SHP77 (cell line): ENCODE results near the gene UGT1A9.

ENCODE experiments used
- DNase-seq, 2 experiments: peaks; one replicate each; lab custom pipeline; 2025; lab: John Stamatoyannopoulos, UW

The UGT1A9 gene

DNA sequence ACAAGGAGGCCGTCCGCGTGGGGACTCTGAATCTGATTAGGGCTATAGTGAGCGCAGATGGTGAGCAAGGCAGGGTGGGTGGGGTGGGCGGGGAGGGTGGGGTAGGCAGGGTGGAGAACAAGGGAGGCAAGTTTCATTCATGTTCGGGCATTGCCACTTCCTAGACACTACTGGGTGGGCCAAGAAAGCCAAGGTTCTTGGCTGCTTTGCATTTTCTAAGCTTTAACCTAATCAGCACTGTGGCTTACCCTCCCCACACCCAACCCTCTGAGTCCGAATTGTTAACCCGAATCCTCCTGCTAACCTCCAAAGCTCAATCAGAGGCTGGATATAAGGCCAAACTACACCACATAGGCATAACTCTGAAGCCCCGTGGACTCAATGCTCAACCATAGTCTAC is 124.6 kb downstream of the UGT1A9 start:
- no peak for DNase-seq

GRCh38 chr2:233798335-233799086 is 126.8 kb downstream of the UGT1A9 start:
- no peak for DNase-seq

- no peak for DNase-seq
Measured at GRCh38 chr2:233799087-233799665, 127.5 kb downstream of the UGT1A9 start.

DNA sequence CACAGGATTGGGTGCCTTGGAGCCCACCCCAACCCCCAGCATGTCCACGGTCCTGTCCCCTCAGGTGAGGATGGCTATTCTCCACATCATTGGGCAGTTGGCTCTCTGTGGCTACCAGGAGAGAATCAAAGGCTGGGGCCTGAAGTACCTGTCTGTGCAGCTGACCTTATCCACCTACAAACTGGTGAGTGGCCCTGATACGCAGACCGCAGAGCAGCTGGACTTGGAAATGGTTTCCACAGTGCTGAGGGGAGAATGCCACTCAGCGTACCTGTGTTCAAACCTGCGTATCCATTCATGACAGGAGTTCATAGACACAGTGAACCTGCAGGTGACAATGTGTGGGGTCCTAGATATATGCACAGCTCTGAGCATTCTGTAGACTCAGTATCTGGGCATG is 128.0 kb downstream of the UGT1A9 start:
- no peak for DNase-seq

GRCh38 chr2:233800208-233800607 is 128.5 kb downstream of the UGT1A9 start:
- no peak for DNase-seq

DNA sequence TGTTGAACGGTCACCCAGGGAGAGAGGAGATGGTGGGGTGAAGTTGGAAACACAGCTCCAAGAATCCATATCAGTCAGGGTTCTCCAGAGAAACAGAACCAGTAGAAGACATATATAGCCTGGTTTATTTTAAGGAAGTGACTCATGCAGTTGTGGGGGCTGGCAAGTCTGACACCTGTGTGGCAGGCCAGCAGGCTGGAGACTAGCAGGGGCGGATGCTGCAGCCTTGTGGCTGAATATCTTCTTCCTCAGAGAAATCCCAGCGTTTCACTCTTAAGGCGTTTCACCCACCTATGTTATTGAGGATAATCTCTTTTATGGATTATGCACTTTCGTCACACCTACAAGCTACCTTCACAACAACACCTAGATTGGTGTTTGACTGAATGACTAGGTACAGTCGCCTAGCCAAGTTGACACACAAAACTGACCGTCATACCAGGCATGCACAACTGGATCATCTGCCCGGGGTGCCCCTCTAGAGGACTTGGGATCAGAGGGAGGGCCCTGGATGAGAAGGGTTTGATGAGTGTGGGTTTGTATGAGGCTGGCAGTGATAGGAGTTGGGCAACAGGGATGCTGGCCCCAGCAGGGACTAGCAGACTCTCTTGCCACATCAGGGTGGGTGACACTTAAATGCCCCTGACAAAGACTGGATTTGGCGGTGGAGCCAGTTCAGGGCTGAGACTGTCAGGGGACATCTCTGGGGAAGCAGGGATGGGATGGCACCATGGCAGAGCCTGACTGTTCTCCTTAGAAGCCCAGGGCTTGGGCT is 129.8 kb downstream of the UGT1A9 start:
- DNase-seq = no peak

DNA sequence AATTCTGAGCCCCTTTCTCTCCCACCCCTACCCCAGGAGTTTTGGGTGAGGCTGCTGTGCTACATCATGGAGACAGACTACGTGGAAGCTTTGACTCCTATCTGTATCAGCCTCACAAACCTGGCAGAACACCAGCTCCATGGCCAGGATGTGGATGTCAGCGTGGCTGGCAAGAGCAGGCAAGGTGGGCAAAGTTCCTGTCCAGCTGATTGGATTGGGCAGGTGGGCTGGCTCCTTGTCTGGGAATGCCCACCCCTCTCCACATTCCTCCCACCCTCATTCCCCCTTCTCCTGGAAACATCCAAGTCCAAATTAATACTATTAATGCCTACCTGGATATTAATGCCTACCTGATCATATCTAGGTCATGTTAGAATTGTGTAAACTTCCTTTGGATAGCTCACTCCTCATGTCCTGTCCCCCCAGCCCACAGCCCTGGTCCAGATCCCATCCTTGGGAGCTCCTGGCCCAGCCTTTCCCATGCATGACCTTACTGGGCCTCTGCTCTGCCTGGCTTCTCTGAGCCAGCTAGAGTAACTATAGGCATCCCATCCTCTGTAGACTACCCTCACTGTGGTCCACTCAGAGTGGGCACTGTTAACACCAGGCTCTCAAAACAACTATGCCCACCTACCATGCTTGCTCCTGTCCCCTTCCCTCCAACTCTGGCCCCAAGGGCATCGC is 130.6 kb downstream of the UGT1A9 start:
- DNase-seq = no peak

- DNase-seq = no peak
Measured at GRCh38 chr2:233803292-233803911, 131.7 kb downstream of the UGT1A9 start.

- DNase-seq = no peak
Measured at GRCh38 chr2:233803994-233804393, 132.3 kb downstream of the UGT1A9 start.

DNA sequence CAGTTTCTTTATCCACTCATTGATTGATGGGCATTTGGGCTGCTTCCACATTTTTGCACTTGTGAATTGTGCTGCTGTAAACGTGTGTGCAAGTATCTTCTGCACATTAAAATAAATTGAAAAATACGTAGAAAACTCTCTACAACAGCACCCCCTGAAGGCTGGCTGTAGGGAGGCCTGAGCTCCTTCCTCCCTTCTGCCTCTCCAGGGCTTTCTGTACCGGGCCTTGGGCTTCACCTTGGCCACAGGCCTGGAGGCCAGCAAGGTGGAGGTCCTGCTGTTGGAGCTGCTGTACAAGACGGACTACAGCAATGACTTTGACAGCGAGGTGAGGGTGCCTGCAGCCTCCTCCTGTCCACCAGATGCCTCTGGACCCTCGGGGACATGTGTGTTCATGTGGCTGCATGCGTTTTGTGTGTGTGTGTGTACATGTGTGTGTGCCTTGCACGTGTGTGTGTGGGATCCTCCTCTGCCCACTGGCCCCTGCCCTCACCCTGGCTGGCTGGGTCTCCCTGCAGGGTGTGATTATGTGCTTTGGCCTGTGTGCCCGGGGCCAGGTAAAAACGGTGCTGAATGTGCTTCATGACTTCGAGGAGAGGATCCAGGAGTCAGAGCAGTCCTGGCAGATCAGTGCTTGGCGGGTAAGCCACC is 135.6 kb downstream of the UGT1A9 start:
- DNase-seq = no peak

DNA sequence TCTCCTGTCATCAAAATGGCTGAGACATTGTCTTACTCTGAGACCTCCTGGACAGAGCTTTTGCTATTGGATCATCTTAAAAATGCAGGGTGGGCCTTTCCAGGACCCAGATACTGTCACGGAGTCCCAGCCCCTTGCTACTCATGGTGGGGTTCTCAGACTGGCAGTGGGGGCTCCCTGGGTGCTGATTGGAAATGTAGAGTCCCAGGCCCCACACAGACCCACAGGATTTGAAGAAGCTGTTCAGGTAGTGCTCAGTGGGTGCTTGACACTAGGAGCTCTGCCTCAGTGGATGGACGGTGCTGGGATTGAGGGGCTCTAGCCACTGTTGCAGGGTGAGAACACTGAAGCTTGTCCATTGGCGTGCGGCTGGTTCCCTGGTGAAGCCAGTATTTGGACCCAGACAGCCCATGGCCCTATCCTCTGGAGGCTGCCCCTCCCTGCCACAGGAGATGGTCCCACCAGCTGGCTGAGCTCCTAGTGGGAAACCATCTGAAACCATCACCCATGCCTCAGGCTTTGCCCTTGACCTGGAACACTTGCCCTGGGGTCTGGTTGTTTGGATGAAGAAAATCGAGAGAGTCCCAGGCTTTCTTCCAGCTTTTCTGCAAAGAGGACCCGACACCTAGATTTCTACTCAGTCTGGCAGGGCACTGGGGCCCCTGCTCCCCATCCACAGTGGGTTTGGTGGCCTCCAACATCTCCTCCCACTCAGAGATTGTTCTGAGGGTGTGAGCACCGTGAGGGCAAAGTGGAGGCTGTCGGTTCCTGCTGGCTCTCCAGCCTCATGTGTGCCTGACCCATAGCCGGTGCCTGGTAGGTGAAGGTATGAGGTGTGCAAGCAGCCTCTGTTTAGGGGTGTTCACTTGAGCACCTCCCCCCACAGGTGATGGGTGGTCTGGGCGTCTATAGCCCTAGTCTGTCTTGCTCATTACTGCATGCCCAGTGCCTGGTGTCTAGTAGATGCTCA is 136.6 kb downstream of the UGT1A9 start:
- DNase-seq = no peak

DNA sequence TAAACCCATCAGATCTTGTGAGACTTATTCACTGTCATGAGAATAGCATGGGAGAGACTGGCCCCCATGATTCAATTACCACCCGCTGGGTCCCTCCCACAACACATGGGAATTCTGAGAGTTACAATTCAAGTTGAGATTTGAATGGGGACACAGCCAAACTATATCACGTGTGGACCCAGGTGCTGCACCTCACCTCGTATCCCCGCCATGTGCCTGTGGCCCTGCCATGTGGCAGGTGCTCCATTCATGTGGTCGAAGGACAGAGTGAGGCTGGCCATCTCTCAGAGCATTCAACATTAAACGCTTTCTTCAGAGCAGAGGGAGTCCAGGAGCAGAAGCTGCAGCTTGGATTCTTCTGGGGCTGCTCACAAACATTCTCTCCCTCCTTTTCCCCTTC is 138.7 kb downstream of the UGT1A9 start:
- no peak for DNase-seq

DNA sequence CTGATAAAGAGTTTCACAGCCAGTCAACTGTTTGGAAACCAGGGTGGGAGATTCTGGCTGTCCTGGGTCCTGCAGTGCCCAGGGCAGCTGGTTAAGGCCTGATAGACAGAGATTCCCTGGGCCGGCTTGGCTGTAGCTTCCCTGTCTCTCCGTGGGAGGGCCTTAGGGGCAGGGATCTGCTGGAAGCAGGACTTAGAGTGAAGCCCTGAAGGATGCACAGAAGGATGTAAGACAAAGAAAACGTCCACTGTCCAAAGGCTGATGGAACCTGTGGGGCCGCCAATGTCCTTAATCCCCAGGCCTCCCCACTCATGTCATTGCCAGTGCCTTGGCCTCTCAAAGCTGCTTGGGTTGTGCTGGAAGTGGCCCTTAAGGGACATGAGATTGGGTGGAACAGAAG is 139.4 kb downstream of the UGT1A9 start:
- no peak for DNase-seq

DNA sequence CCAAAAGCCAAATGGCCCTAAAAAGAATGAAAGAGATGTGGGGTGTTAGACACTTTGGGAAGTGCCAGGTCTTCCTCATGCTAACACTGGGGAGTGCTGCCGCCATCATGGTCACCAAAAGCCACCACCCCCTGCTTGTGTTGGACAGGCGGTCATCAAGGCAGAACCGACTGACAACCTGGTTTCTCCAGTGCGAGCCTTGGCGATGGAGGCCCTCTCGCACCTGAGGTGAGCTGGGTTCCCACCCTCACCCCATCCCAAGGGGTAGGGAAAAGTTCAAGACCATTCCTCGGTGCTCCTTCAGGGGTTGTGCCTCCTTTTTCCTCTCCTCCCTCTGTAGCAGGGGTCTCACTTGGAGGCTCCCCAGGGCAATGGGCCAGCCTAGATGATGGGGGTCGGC is 140.0 kb downstream of the UGT1A9 start:
- no peak for DNase-seq

GRCh38 chr2:233813236-233814055 is 141.7 kb downstream of the UGT1A9 start:
- no peak for DNase-seq

GRCh38 chr2:233814056-233814835 is 142.5 kb downstream of the UGT1A9 start:
- DNase-seq = no peak

DNA sequence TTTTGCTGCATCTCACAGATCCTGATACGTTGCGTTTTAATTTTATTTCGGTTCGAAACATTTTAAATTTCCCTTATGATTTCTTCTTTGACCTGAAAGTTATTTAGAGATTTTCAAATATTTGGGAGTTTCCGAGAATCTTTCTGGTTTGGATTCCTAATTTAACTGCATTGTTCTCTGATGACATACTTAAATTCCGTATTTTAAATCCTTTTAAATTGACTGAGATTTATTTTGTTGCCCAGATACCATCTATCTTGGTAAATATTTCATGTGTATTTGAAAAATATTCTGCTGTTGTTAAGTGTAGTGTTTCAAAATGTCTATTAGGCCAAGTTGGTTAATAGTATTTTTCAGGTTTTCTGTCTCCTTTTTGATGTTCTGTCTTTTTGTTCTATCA is 144.2 kb downstream of the UGT1A9 start:
- no peak for DNase-seq

- DNase-seq = no peak
Measured at GRCh38 chr2:233816334-233816733, 144.6 kb downstream of the UGT1A9 start.

- DNase-seq = no peak
Measured at GRCh38 chr2:233816771-233817170, 145.1 kb downstream of the UGT1A9 start.
